Stimulated activated CD8-positive, alpha-beta memory T cell treated with anti-CD3 and anti-CD28 coated beads, Interleukin-12 subunit alpha, Interleukin-12 subunit beta, amount 100 ng/mL, for 1 hour (primary cell): ENCODE data around the gene ZFP64.

Experiments
- DNase-seq: peaks from one replicate; pipeline ENCODE4 v3.0.0-alpha.2; 2020; ENCODE audit warnings: low read depth

ZFP64 gene

GRCh38 chr20:52104546-52105441, 86.8 kb downstream of the ZFP64 start:
- DNase-seq: no peak

- no peak for DNase-seq
Observed at GRCh38 chr20:52103913-52104545, 87.5 kb downstream of the ZFP64 start.

- DNase-seq: no peak
Observed at GRCh38 chr20:52103335-52103912, 88.2 kb downstream of the ZFP64 start.

GRCh38 chr20:52102559-52102958, 89.0 kb downstream of the ZFP64 start:
- no peak for DNase-seq

- no peak for DNase-seq
Observed at GRCh38 chr20:52102126-52102525, 89.5 kb downstream of the ZFP64 start.
